Endothelial cell of hepatic sinusoid (primary cell): Measurements from ENCODE around the gene TRIM32.

Source experiments
- in situ Hi-C: cut with HindIII; loops from 2 replicates; pipeline ENCODE4 v1.10.0; 2017; ENCODE audit warnings: low sequenced_read_pairs

TRIM32 gene

DNA sequence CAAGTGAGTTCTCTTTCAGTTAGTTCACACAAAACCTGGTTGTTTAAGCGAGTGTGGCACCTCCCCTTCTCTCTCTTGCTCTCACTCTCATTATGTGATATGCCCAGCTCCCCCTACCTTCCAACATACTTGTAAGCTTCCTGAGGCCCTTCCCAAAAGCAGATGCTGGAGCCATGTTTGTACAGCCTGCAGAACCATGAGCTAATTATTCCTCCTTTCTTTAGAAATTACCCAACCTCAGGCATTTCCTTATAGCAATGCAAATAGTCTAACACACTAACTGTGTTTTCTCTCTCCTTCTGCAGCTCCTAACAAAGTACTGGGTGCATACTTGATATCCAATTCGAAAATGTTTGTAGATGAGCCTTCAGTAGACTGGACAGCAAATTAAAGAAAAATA lies 62.7 kb downstream of the TRIM32 start:
- in situ Hi-C loops = no loop called here

DNA sequence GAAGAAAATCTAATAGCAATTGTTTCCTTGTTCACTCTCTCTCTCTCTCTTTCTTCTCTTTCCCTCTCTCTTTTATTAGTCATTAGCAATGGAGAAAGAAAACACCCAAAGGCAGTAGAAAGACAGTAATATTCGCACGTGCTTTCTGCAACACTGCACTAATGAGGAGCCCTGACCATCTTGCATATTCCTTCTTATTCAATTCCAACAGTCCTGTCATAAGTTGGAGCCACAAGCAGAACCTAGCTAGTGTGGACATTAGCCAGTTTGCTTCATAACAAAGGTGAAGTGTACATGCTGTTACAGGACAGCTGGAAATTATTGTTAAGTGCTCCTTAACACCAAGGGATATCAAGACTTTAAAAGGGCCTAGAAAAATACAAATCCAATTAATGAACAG lies 63.4 kb downstream of the TRIM32 start:
- in situ Hi-C loops = no loop called here
